Mammary epithelial cell (primary cell): ENCODE data around the gene RCC2.

Source experiments
- CTCF ChIP-seq, 2 donors: IDR thresholded peaks in 1 of 2; conservative IDR thresholded peaks in 1 of 2; 2 replicates each; pipeline ENCODE4 v1.5.1; 2011 to 2012; ENCODE audit warnings: inconsistent platforms in 2 of 2, low read length in 2 of 2, mild to moderate bottlenecking in 2 of 2, control low read depth in 1 of 2, low read depth in 1 of 2; ENCODE audit not compliant: insufficient read depth in 1 of 2; ENCODE audit errors: extremely low read depth in 1 of 2
- EZH2 ChIP-seq: IDR thresholded peaks from 2 replicates; pipeline ENCODE4 v1.6.1; 2012; ENCODE audit warnings: low read length, inconsistent platforms, borderline replicate concordance

- no peak for TF ChIP-seq CTCF (conservative IDR thresholded peaks at IDR 0.05 in 1 of 2, IDR thresholded peaks at IDR 0.05 in 1 of 2; ENCODE audit: extremely low read depth in 1 of 2, insufficient read depth in 1 of 2, low read depth in 1 of 2, low read length in 2 of 2)
- TF ChIP-seq EZH2, result no peak
Observed at GRCh38 chr1:17462669-17463068, 23.2 kb upstream of the RCC2 start.
